ENCODE measurements around the gene SH3PXD2B.

DNA sequence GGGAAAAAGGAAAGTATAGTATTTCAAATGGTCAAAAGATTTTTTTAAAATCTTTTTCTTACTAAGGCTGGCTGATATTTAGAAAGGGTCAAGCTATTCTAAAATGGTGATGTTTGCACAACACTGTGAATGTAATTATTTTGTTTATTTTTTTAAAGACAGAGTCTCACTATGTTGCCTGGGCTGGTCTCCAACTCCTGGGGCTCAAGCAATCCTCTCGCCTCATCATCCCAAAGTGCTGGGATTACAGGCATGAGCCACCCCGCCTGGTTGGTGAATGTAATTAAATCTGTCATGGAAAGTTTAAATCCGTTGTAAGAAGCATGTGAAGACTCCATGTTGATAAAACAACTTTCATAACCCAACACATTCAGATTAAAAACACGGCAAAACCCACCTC is 173.4 kb downstream of the SH3PXD2B start:
- TF ChIP-seq, protein P1, sequence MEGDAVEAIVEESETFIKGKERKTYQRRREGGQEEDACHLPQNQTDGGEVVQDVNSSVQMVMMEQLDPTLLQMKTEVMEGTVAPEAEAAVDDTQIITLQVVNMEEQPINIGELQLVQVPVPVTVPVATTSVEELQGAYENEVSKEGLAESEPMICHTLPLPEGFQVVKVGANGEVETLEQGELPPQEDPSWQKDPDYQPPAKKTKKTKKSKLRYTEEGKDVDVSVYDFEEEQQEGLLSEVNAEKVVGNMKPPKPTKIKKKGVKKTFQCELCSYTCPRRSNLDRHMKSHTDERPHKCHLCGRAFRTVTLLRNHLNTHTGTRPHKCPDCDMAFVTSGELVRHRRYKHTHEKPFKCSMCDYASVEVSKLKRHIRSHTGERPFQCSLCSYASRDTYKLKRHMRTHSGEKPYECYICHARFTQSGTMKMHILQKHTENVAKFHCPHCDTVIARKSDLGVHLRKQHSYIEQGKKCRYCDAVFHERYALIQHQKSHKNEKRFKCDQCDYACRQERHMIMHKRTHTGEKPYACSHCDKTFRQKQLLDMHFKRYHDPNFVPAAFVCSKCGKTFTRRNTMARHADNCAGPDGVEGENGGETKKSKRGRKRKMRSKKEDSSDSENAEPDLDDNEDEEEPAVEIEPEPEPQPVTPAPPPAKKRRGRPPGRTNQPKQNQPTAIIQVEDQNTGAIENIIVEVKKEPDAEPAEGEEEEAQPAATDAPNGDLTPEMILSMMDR (IDR thresholded peaks at IDR 0.05) = no peak
- no peak for TF ChIP-seq POLR2A (IDR thresholded peaks at IDR 0.05)

Data from thyroid gland (tissue), 4 donors.